ENCODE data around the gene OPN1MW.
"Not testable (repeated sequence)": the region's sequence is repeated elsewhere in the genome, so short reads cannot be mapped to it uniquely, and the experiment has no call there.

OPN1MW gene

GRCh38 chrX:154209670-154210418, 27.4 kb downstream of the OPN1MW start:
- in situ Hi-C loops (cut with MboI; ENCODE audit: low sequenced_read_pairs) = not testable (repeated sequence)

- in situ Hi-C loops (cut with MboI; ENCODE audit: low sequenced_read_pairs) = not testable (repeated sequence)
These were observed 28.7 kb downstream of the OPN1MW start for GRCh38 chrX:154211057-154211456.

GRCh38 chrX:154211499-154211898, 29.1 kb downstream of the OPN1MW start:
- in situ Hi-C loops (cut with MboI; ENCODE audit: low sequenced_read_pairs) = not testable (repeated sequence)

GRCh38 chrX:154219456-154219855, 37.1 kb downstream of the OPN1MW start, which contains the start of gene OPN1MW2:
Gene OPN1MW2 (plus strand): TSS chrX:154219756. CDS start chrX:154219816, 60 bp downstream.
- in situ Hi-C loops (cut with MboI; ENCODE audit: low sequenced_read_pairs) = not testable (repeated sequence)

GRCh38 chrX:154225292-154225691, 42.9 kb downstream of the OPN1MW start:
- in situ Hi-C loops (cut with MboI; ENCODE audit: low sequenced_read_pairs) = not testable (repeated sequence)

GRCh38 chrX:154226706-154227105, 44.3 kb downstream of the OPN1MW start:
- in situ Hi-C loops (cut with MboI; ENCODE audit: low sequenced_read_pairs) = not testable (repeated sequence)

GRCh38 chrX:154231443-154231842, 49.0 kb downstream of the OPN1MW start:
- in situ Hi-C loops (cut with MboI; ENCODE audit: low sequenced_read_pairs) = not testable (repeated sequence)

GRCh38 chrX:154233620-154234019, 51.2 kb downstream of the OPN1MW start:
- in situ Hi-C loops (cut with MboI; ENCODE audit: low sequenced_read_pairs) = not testable (repeated sequence)

- in situ Hi-C loops (cut with MboI; ENCODE audit: low sequenced_read_pairs) = not testable (repeated sequence)
These were observed 56.7 kb downstream of the OPN1MW start for GRCh38 chrX:154238939-154239559.

GRCh38 chrX:154239982-154240503, 57.6 kb downstream of the OPN1MW start:
- in situ Hi-C loops (cut with MboI; ENCODE audit: low sequenced_read_pairs) = not testable (repeated sequence)

All from hTERT RPE-1 (cell line).